ENCODE measurements around the gene POU2F3.

POU2F3 gene

DNA sequence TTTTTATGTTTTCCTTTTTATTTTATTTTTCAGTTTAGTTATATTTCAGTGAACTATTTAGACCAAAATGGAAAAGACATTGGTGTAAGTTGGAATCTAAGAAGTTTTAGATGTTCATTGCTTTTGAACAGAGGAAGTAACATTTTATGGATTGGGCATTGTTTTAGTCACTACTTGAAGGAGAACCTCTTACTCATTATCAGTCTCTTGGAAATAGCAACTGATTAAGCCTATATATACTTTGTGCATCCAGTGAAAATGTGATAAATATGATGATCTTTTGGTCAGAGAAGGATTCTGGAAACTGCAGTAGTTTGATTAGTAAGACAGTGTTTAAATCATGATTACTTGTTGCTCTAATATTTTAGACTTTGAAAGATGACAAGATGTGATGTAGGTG is 110.7 kb downstream of the POU2F3 start:
- DNase-seq: no peak

DNA sequence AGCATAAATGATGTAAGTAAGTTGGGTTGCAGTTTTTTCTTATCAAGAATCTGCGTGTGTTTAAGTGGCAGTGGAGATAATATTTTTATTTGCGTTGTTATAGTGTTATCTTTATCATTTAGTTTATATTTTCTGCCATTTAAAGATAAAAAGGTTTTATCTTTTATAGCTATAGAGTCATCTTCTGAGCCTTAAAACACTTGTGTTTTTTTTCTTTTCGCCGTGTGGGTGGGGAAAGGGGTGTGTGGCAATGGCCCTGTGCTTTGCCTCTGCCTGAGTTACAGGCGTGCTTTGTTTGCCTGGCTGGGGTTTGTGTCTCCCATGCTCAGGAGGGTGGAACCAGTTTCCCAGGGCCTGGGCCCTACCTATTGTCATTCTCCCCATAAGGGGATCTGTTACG is 112.5 kb downstream of the POU2F3 start:
- no peak for DNase-seq

DNA sequence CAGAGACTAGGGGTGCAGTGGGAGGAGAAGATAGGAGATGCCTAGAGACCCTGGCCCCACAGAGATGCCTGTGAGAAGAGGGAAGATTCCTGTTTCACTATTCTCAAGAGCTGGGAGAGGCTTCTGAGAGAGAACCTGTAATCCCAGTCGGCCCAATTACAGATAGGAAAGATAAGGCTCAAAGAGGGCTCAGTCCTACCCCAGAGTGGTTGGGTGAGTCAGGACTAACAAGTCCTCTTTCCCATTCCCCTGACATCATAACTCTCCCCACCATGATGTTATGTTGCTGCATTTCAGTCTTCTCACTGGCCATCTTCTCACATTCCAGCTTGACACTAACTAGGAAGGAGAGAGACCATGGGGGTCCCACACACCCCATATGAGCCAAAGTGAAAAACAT is 114.1 kb downstream of the POU2F3 start:
- DNase-seq: no peak

DNA sequence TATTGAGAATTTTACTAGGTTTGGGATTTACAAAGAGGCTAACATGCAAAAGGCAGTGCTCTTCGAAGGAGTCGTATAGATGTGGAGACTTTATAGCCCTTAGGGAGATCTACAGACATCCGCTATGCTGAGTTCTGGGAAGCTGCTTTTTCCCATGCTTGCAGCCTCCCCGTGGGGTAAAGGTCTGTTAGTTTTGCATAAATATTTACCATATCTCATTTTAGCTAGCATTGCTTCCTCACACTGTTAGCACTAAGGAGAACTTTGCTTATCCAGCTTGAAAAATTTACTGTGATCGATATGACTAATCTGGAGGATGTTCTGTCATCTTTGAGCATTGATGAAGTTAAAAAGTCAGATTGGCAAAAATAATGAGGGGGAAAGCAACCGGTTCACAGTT is 114.8 kb downstream of the POU2F3 start:
- DNase-seq: no peak

GRCh38 chr11:120357620-120358019 is 117.7 kb downstream of the POU2F3 start:
- no peak for DNase-seq

DNA sequence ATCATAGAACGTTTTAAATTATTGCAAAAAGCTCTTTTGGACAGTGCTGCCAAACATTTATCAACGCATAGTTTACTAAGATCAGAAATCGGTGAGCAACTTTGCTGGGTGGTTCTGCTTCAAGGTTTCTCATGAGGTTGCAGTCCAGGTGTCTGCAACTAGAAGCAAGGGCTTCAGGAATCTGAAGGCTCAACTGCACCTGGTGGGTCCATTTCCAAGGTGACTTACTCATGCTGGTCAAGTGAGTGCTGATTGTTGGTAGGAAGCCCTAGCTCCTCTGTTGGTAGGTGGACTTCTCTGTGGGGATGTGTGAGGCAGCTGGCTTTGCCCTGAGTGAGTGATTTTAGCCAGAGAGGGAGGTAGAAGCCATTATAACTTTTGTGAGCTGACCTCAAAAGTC is 118.8 kb downstream of the POU2F3 start:
- no peak for DNase-seq

DNA sequence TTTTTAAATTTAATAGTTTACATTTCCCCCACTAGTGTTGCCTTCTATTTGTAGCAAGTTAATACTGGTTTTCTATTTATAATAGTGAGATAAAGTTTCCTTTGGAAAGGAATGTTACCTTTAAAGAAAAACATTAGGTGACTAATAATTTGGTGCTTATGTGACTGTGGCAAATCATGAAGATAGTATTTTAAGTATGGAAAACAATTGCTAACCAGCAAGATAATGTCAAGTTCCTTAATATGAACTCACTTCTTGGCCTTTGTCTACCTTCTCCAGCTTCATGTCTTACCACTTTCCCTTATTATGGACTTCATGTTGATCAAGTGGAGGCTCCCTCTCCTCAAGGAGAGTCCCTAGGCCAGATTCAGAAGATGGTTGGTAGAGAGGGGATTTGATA is 123.5 kb downstream of the POU2F3 start:
- no peak for DNase-seq

GRCh38 chr11:120365512-120365911 is 125.6 kb downstream of the POU2F3 start:
- DNase-seq: no peak
